Measurements from ENCODE around the gene WDR44. TPM values are rescaled to one million over a fixed set of nuclear protein-coding genes. Genes with fewer than 3 reads are reported as not detected.

The WDR44 gene
- total and polyA plus RNA-seq, 2 donors (not counting 1 experiment from before 2014, with no cell fraction given), result 4.1 to 24.4 TPM

- Mint-ChIP-seq H3K4me3 (no peak overlapping the region), H3K27me3 (no peaks in the 10 kb centered on the region), H3K9me3 (ENCODE audit: insufficient read depth) (no peaks in the 10 kb centered on the region), H3K4me1 (no peaks in the 10 kb centered on the region), H3K27ac (no peak overlapping the region)
- ATAC-seq (ENCODE audit: low read depth) (no peak), DNase-seq (no peak)
- no peak for TF ChIP-seq EZH2 (IDR thresholded peaks at IDR 0.05; ENCODE audit: borderline replicate concordance, insufficient read depth, low read depth, low read length, poor library complexity, severe bottlenecking)
- TF ChIP-seq, protein P1, sequence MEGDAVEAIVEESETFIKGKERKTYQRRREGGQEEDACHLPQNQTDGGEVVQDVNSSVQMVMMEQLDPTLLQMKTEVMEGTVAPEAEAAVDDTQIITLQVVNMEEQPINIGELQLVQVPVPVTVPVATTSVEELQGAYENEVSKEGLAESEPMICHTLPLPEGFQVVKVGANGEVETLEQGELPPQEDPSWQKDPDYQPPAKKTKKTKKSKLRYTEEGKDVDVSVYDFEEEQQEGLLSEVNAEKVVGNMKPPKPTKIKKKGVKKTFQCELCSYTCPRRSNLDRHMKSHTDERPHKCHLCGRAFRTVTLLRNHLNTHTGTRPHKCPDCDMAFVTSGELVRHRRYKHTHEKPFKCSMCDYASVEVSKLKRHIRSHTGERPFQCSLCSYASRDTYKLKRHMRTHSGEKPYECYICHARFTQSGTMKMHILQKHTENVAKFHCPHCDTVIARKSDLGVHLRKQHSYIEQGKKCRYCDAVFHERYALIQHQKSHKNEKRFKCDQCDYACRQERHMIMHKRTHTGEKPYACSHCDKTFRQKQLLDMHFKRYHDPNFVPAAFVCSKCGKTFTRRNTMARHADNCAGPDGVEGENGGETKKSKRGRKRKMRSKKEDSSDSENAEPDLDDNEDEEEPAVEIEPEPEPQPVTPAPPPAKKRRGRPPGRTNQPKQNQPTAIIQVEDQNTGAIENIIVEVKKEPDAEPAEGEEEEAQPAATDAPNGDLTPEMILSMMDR (IDR thresholded peaks at IDR 0.05), result no peak
- no peak overlapping the region for H3K4me2 ChIP-seq (replicated peaks; ENCODE audit: low read depth, low read length, poor library complexity, severe bottlenecking)
- no peak overlapping the region for H2AFZ ChIP-seq (ENCODE audit: insufficient read depth, low read depth, low read length, poor library complexity, severe bottlenecking)
- no peak overlapping the region for H3K4me3 ChIP-seq (ENCODE audit: control extremely low read depth in 1 of 5, extremely low read depth in 1 of 5, insufficient read depth in 1 of 5, low read depth in 2 of 5, low read length in 4 of 5)
- ChIA-PET POLR2A (no interaction called here), CTCF (no interaction called here)
- peaks cover 4% of the 10 kb centered on the region for H4K20me1 ChIP-seq (ENCODE audit: control insufficient read depth, insufficient read depth, low read length, poor library complexity, severe bottlenecking)
- no CpG with 5 or more reads among the region's 3 CpGs for WGBS (ENCODE audit: insufficient coverage)
- peaks cover 3% of the 10 kb centered on the region for H3K79me2 ChIP-seq (ENCODE audit: control insufficient read depth, insufficient read depth, low read length)
- H3K4me1 ChIP-seq (ENCODE audit: control insufficient read depth in 2 of 2, insufficient read depth in 2 of 2, low read length in 2 of 2), result no peaks in the 10 kb centered on the region
- no peak overlapping the region for H3K9ac ChIP-seq (ENCODE audit: low read length)
- no peak overlapping the region for H3K27ac ChIP-seq (ENCODE audit: low read length in 2 of 2)
- peaks cover 0 to 8% of the 10 kb centered on the region in 2 experiments for H3K36me3 ChIP-seq (replicated peaks in 1 of 2; ENCODE audit: control extremely low read depth in 1 of 2, control insufficient read depth in 1 of 2, extremely low read depth in 1 of 2, insufficient read depth in 2 of 2, low read length in 1 of 2)
- H3K9me3 ChIP-seq (ENCODE audit: control extremely low read depth in 1 of 3, control insufficient read depth in 2 of 3, insufficient read depth in 1 of 3, low read length in 2 of 3), result no peaks in the 10 kb centered on the region
- H3K27me3 ChIP-seq (replicated peaks in 1 of 4; ENCODE audit: control extremely low read depth in 1 of 4, control insufficient read depth in 3 of 4, insufficient read depth in 4 of 4, low read length in 3 of 4), result no peaks in the 10 kb centered on the region
- intact Hi-C loops (cut with micrococcal nuclease), result no loop called here
Measured at GRCh38 chrX:118383120-118383519, 37.2 kb downstream of the WDR44 start.

- intact Hi-C loops (cut with micrococcal nuclease), result no loop called here
- ATAC-seq (ENCODE audit: low read depth) (no peak), DNase-seq (no peak)
- no peak overlapping the region for H2AFZ ChIP-seq (ENCODE audit: insufficient read depth, low read depth, low read length, poor library complexity, severe bottlenecking)
- TF ChIP-seq, protein P1 (IDR thresholded peaks at IDR 0.05), result no peak
- no peak for TF ChIP-seq EZH2 (IDR thresholded peaks at IDR 0.05; ENCODE audit: borderline replicate concordance, insufficient read depth, low read depth, low read length, poor library complexity, severe bottlenecking)
- no peaks in the 10 kb centered on the region for H3K9me3 ChIP-seq (ENCODE audit: control extremely low read depth in 1 of 3, control insufficient read depth in 2 of 3, insufficient read depth in 1 of 3, low read length in 2 of 3)
- H3K4me1 Mint-ChIP-seq, result no peaks in the 10 kb centered on the region
- no peak overlapping the region for H3K27ac Mint-ChIP-seq
- CTCF ChIA-PET, result no interaction called here
- WGBS (ENCODE audit: insufficient coverage), result 100% methylated on average over 2 of the region's 4 CpGs
- no peaks in the 10 kb centered on the region for H3K27me3 ChIP-seq (replicated peaks in 1 of 4; ENCODE audit: control extremely low read depth in 1 of 4, control insufficient read depth in 3 of 4, insufficient read depth in 4 of 4, low read length in 3 of 4)
- H3K4me3 ChIP-seq (ENCODE audit: control extremely low read depth in 1 of 5, extremely low read depth in 1 of 5, insufficient read depth in 1 of 5, low read depth in 2 of 5, low read length in 4 of 5), result no peak overlapping the region
- H3K9me3 Mint-ChIP-seq (ENCODE audit: insufficient read depth), result no peaks in the 10 kb centered on the region
- H3K4me2 ChIP-seq (replicated peaks; ENCODE audit: low read depth, low read length, poor library complexity, severe bottlenecking), result no peak overlapping the region
- H3K36me3 ChIP-seq (replicated peaks in 1 of 2; ENCODE audit: control extremely low read depth in 1 of 2, control insufficient read depth in 1 of 2, extremely low read depth in 1 of 2, insufficient read depth in 2 of 2, low read length in 1 of 2), result peaks cover 0 to 25% of the 10 kb centered on the region in 2 experiments
- H4K20me1 ChIP-seq (ENCODE audit: control insufficient read depth, insufficient read depth, low read length, poor library complexity, severe bottlenecking), result no peaks in the 10 kb centered on the region
- no peak overlapping the region for H3K27ac ChIP-seq (ENCODE audit: low read length in 2 of 2)
- H3K9ac ChIP-seq (ENCODE audit: low read length), result no peak overlapping the region
- H3K4me1 ChIP-seq (ENCODE audit: control insufficient read depth in 2 of 2, insufficient read depth in 2 of 2, low read length in 2 of 2), result no peaks in the 10 kb centered on the region
- no peaks in the 10 kb centered on the region for H3K27me3 Mint-ChIP-seq
- POLR2A ChIA-PET, result no interaction called here
- no peak overlapping the region for H3K4me3 Mint-ChIP-seq
- no peaks in the 10 kb centered on the region for H3K79me2 ChIP-seq (ENCODE audit: control insufficient read depth, insufficient read depth, low read length)
Measured at GRCh38 chrX:118392716-118393115, 46.8 kb downstream of the WDR44 start.
